Kidney (tissue), 14 donors: Measurements from ENCODE around the gene FAM120B. TPM values are rescaled to one million over a fixed set of nuclear protein-coding genes. Genes with fewer than 3 reads are reported as not detected.

Experiments
- DNase-seq, 5 donors: peaks; one replicate each; pipeline ENCODE4 v3.0.0-alpha.2; 2013 to 2020
- FAIRE-seq: peaks from 2 replicates; lab custom pipeline; 2012; peaks lifted over from hg19 to GRCh38; lab: Jason Lieb, UNC
- H3K27ac ChIP-seq, 2 donors: one replicate each; pipeline ENCODE4 v1.7.0; 2013; ENCODE audit warnings: low read depth in 2 of 2, low read length in 2 of 2, inconsistent platforms in 1 of 2
- H3K27me3 ChIP-seq: one replicate; pipeline ENCODE4 v1.7.1; 2013; ENCODE audit warnings: low read length, inconsistent platforms; ENCODE audit not compliant: control insufficient read depth, insufficient read depth
- H3K36me3 ChIP-seq, 3 donors: one replicate each; pipeline versions ENCODE4 v1.7.0 to v1.7.1; 2013; ENCODE audit warnings: low read length in 3 of 3, control low read depth in 1 of 3, inconsistent platforms in 1 of 3; ENCODE audit not compliant: insufficient read depth in 3 of 3, control insufficient read depth in 2 of 3
- H3K4me1 ChIP-seq, 3 donors: one replicate each; pipeline versions ENCODE4 v1.7.0 to v1.7.1; 2013; ENCODE audit warnings: low read length in 3 of 3, inconsistent platforms in 1 of 3, low read depth in 1 of 3; ENCODE audit not compliant: control insufficient read depth in 2 of 3, insufficient read depth in 2 of 3
- H3K4me3 ChIP-seq, 3 donors: one replicate each; pipeline versions ENCODE4 v1.7.0 to v1.8.1; 2013; ENCODE audit warnings: low read length in 3 of 3, control low read depth in 1 of 3, inconsistent platforms in 1 of 3
- H3K9ac ChIP-seq, 3 donors: one replicate each; pipeline versions ENCODE4 v1.7.0 to v1.7.1; 2013; ENCODE audit warnings: low read length in 3 of 3, control low read depth in 1 of 3, inconsistent platforms in 1 of 3
- H3K9me3 ChIP-seq, 3 donors: one replicate each; pipeline versions ENCODE4 v1.7.0 to v1.7.1; 2013; ENCODE audit warnings: low read length in 3 of 3, control low read depth in 1 of 3, inconsistent platforms in 1 of 3; ENCODE audit not compliant: control insufficient read depth in 2 of 3, insufficient read depth in 1 of 3
- intact Hi-C: fragments of 100-400 bp; cut with DNase I; formaldehyde crosslinking; loops from one replicate; pipeline ENCODE4 v1.11.1; 2022
- polyA plus RNA-seq: library from polyadenylated mRNA; stranded (reverse); fragments of 350-450 nt; fragmentation: Illumina TruSeq; extraction: RNeasy Lipid Tissue Mini Kit (QIAGEN cat#74804); gene quantifications from one replicate; pipeline ENCODE4 v1.2.3, GENCODE V29; 2014; ENCODE audit warnings: low read depth, low replicate concordance; ENCODE audit not compliant: insufficient read depth
- total RNA-seq: library from RNA; stranded (reverse); fragmentation: NEBNext Ultra II Directional; extraction: Animal tissue kit (Norgen Biotek cat#: 25700); gene quantifications from one replicate; pipeline ENCODE4 v1.2.1, GENCODE V29; 2021
- TF ChIP-seq, protein P1 (sequence below): IDR thresholded peaks from 3 replicates; pipeline ENCODE4 v1.5.1; 2012; ENCODE audit warnings: mild to moderate bottlenecking, moderate library complexity, borderline replicate concordance; ENCODE audit not compliant: insufficient read depth; ENCODE audit errors: extremely low read depth
- donor health status: control.
- donor health status: control.
- donor health status: control.
- donor health status: control.
- donor health status: control.
- donor health status: DM: yes; HTN: yes; CAD: no.
- donor health status: Normal renal cell carcinoma (clear cell type).

The FAM120B gene
- total and polyA plus RNA-seq, 2 donors from 2014 or later, result 16.5 to 34.8 TPM

DNA sequence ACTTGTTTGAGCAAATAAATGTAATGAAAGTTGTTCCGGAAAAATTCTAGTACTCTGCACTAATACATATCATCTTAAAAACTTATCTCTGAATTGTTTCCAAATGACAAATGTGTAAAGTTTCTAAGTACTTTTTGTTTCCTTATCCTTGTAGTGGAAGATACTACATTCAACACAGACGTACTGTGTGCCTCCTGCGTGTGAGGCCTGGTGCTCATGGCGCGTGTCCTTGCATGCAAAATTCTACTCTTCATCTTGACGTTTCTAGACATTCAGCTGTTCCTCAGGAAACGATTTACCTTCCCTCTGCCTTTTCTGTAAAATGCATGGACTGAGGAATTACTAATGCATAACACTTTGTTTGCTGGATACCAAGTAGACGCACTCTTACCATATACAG is 27.1 kb upstream of the FAM120B start:
- no peak overlapping the region for H3K27ac ChIP-seq
- H3K27me3 ChIP-seq, result no peaks in the 10 kb centered on the region
- H3K4me1 ChIP-seq, result peaks cover 0 to 10% (median 8%) of the 10 kb centered on the region in 3 donors
- no peak for FAIRE-seq
- H3K36me3 ChIP-seq, result no peaks in the 10 kb centered on the region
- no peak overlapping the region for H3K9ac ChIP-seq
- no peak overlapping the region for H3K4me3 ChIP-seq
- H3K9me3 ChIP-seq, result no peaks in the 10 kb centered on the region
- DNase-seq, result no peak
- TF ChIP-seq, protein P1, sequence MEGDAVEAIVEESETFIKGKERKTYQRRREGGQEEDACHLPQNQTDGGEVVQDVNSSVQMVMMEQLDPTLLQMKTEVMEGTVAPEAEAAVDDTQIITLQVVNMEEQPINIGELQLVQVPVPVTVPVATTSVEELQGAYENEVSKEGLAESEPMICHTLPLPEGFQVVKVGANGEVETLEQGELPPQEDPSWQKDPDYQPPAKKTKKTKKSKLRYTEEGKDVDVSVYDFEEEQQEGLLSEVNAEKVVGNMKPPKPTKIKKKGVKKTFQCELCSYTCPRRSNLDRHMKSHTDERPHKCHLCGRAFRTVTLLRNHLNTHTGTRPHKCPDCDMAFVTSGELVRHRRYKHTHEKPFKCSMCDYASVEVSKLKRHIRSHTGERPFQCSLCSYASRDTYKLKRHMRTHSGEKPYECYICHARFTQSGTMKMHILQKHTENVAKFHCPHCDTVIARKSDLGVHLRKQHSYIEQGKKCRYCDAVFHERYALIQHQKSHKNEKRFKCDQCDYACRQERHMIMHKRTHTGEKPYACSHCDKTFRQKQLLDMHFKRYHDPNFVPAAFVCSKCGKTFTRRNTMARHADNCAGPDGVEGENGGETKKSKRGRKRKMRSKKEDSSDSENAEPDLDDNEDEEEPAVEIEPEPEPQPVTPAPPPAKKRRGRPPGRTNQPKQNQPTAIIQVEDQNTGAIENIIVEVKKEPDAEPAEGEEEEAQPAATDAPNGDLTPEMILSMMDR, result no peak
- intact Hi-C loops, result no loop called here

DNA sequence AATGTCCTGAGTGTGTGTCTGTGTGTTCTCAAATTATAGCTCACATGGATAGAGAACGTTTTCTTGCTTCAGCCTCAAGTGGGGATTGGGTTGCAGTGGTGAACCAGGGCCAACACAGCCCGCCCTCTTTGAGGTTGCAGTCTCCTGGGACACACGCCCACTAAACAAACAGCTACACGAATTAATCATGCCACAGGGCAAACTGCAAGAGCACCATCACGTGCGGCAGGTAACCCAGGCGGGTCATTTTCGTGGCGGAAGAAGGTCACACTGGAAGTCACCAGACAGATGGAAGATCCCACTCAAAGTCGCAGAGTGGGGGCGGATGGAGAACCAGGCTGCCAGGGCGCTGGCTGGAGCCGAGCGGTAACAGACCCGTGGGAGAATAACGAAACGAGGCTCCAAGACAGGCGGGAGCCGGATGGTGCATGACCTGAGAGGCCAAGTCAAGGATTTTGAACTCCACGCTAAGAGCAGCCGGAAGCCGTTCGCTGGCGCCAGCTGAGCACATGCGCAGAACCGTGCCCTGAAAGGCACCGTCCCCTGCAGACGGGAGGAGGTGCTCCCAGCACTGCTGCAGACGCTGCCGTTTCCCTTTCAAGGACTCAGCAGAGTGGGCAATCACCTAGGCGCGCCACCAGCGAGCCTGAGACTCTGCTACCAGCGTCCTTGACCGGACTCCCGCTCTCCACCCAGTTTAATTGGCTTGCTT is 26.4 kb upstream of the FAM120B start:
- Histone ChIP-seq H3K36me3 (no peaks in the 10 kb centered on the region), H3K9ac (peak overlapping the region in 1 of 3 donors; percentile 58), H3K9me3 (no peaks in the 10 kb centered on the region), H3K27me3 (no peaks in the 10 kb centered on the region), H3K4me3 (peak overlapping the region; percentile 41 to 75 (median 50)), H3K27ac (peak overlapping the region in 1 of 2 donors; percentile 23), H3K4me1 (peaks cover 0 to 10% (median 8%) of the 10 kb centered on the region in 3 donors)
- FAIRE-seq, result no peak
- intact Hi-C loops, result no loop called here
- DNase-seq, result peak; percentile 82 to 94 (median 87)
- TF ChIP-seq, protein P1, result no peak

DNA sequence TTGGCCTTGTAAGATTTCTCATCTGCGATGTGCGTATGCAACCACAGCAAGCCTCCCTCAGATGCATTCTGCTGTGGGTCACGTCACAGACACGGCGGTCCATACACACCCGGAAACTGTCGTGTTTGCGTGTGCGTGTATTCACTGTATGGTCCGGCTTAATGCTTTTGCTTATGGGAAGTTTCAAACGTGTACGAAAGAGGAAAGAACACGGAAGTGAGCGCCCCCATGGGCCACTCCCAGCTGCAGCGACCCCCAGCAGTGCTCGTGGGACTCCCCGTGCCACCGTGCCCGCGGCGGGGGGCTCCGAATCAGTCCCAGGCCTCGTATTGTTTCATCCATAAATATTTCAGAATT is 25.9 kb upstream of the FAM120B start:
- no peak for FAIRE-seq
- peak overlapping the region; percentile 41 to 75 (median 50) for H3K4me3 ChIP-seq

More for the DNA sequence above, 25.9 kb upstream of the FAM120B start:
- no peaks in the 10 kb centered on the region for H3K9me3 ChIP-seq
- intact Hi-C loops, result no loop called here
- H3K27ac ChIP-seq, result no peak overlapping the region
- TF ChIP-seq, protein P1, result no peak
- peak in 1 of 5 donors; percentile 53 for DNase-seq
- H3K36me3 ChIP-seq, result no peaks in the 10 kb centered on the region
- H3K27me3 ChIP-seq, result no peaks in the 10 kb centered on the region
- H3K9ac ChIP-seq, result peak overlapping the region in 1 of 3 donors; percentile 58
- peaks cover 0 to 10% (median 8%) of the 10 kb centered on the region in 3 donors for H3K4me1 ChIP-seq
